ENCODE measurements around the gene RARB.

GRCh38 chr3:25483456-25483855 lies 55.4 kb downstream of the RARB start:
- no peak for TF ChIP-seq POLR2AphosphoS5 (IDR thresholded peaks at IDR 0.05; ENCODE audit: low read depth)
- TF ChIP-seq CTCF (IDR thresholded peaks at IDR 0.05; ENCODE audit: insufficient read depth, low read length): no peak
- TF ChIP-seq REST (IDR thresholded peaks at IDR 0.05; ENCODE audit: insufficient replicate concordance, low read depth): no peak
- TF ChIP-seq GABPA (IDR thresholded peaks at IDR 0.05; ENCODE audit: low read depth): no peak
- no peak for TF ChIP-seq SPI1 (IDR thresholded peaks at IDR 0.05; ENCODE audit: borderline replicate concordance, low read depth)
